Mucosa of descending colon (tissue), 3 donors: ENCODE measurements around the gene SATB1. TPM values are rescaled to one million over a fixed set of nuclear protein-coding genes. Genes with fewer than 3 reads are reported as not detected.
"Not testable (repeated sequence)": the region's sequence is repeated elsewhere in the genome, so short reads cannot be mapped to it uniquely, and the experiment has no call there.

Experiments used
- ATAC-seq: fragments of 200-7000 bp; cut with Tn5 transposase; one replicate; pipeline ENCODE4 v1.9.1; 2020; ENCODE audit warnings: mild to moderate bottlenecking, moderate library complexity
- DNase-seq, 3 donors: peaks; one replicate each; pipeline ENCODE4 v3.0.0-alpha.2; 2020
- H3K36me3 ChIP-seq: fragments of 200-600 bp; one replicate; pipeline ENCODE4 v1.8.0; 2021; ENCODE audit warnings: low read depth, mild to moderate bottlenecking
- H3K4me1 ChIP-seq: fragments of 200-600 bp; one replicate; pipeline ENCODE4 v1.8.0; 2021; ENCODE audit warnings: low read depth, mild to moderate bottlenecking
- H3K4me3 ChIP-seq: fragments of 200-600 bp; one replicate; pipeline ENCODE4 v1.8.0; 2021; ENCODE audit warnings: mild to moderate bottlenecking
- H3K9me3 ChIP-seq: fragments of 200-600 bp; one replicate; pipeline ENCODE4 v1.8.0; 2021; ENCODE audit warnings: mild to moderate bottlenecking
- intact Hi-C, 2 donors: fragments of 100-400 bp; cut with DNase I in 1 of 2; cut with micrococcal nuclease in 1 of 2; formaldehyde crosslinking; loops; one replicate each; pipeline versions ENCODE4 v1.11.0 to v1.11.1; 2022; cut with DNase I, micrococcal nuclease
- long read RNA-seq, 2 donors: library from polyadenylated mRNA; unstranded; transcript quantifications; one replicate each; pipeline ENCODE4 v2.0.0, GENCODE V29; 2019 to 2021
- total RNA-seq, 3 donors: library from RNA; stranded (reverse); fragmentation: NEBNext Ultra II Directional in 2 of 3; extraction: Animal tissue kit (Norgen Biotek cat#: 25700) in 2 of 3; gene quantifications; one replicate each; pipeline versions ENCODE4 v1.2.1 to v1.2.4, GENCODE V29; 2021 to 2023
- TF ChIP-seq, protein P1 (sequence below): fragments of 200-600 bp; IDR thresholded peaks from one replicate; pipeline ENCODE4 v1.8.0; 2022; ENCODE audit warnings: antibody characterized with exemption, mild to moderate bottlenecking
- donor health status: DM: no; HTN: no; CAD: no; lungs with moderate emphysema.
- donor health status: DM: no; HTN: no; CAD: no.
- donor health status: DM: no; HTN: yes; CAD: no.

Gene SATB1
- total RNA-seq = 10 to 100 TPM; 31.2 to 87.9 (median 49.7) TPM
- long read RNA-seq, donor 1, full-length matches to known transcripts = 31 of 69 reads
- long read RNA-seq, donor 1, partial matches to known transcripts = 14 of 69 reads
- long read RNA-seq, donor 1, other reads (novel, unspliced or antisense) = 24 of 69 reads
- long read RNA-seq, donor 2, partial matches to known transcripts = 1 of 2 reads
- long read RNA-seq, donor 2, other reads (novel, unspliced or antisense) = 1 of 2 reads

GRCh38 chr3:18424729-18425640 lies at the start of gene SATB1:
Gene SATB1, minus strand, starts transcription at chr3:18425339. Its CDS starts 4,372 bp downstream, at chr3:18420967.
- TF ChIP-seq, protein P1, sequence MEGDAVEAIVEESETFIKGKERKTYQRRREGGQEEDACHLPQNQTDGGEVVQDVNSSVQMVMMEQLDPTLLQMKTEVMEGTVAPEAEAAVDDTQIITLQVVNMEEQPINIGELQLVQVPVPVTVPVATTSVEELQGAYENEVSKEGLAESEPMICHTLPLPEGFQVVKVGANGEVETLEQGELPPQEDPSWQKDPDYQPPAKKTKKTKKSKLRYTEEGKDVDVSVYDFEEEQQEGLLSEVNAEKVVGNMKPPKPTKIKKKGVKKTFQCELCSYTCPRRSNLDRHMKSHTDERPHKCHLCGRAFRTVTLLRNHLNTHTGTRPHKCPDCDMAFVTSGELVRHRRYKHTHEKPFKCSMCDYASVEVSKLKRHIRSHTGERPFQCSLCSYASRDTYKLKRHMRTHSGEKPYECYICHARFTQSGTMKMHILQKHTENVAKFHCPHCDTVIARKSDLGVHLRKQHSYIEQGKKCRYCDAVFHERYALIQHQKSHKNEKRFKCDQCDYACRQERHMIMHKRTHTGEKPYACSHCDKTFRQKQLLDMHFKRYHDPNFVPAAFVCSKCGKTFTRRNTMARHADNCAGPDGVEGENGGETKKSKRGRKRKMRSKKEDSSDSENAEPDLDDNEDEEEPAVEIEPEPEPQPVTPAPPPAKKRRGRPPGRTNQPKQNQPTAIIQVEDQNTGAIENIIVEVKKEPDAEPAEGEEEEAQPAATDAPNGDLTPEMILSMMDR = no peak
- DNase-seq = peak; percentile 86 to 91 (median 88)

DNA sequence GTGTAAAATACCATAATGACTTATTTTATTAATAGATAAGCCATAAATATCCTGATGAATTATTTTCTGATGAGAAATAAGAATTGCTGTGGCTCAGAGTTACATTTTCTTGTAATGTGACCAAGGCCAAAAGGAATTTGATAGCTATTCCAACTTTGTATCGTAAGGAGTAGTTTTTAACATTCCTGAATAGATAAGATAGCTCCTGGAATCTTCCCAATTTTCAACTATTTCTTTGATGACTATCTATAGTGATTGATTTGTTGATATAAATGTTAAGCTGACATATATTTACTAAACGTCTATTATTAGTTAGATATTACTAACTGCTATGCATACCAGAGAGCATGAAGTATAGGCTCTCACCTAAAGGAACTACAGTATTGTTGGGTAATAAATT lies 49.1 kb upstream of the SATB1 start:
- no peak for ATAC-seq
- intact Hi-C loops = no loop called here

More at GRCh38 chr3:18424729-18425640, at the start of gene SATB1:
- peak within 1 kb of the TSS; percentile 73 for H3K4me3 ChIP-seq
- H3K36me3 ChIP-seq = no peaks in the 10 kb centered on the region
- intact Hi-C loops = no loop called here
- peaks cover 10% of the 10 kb centered on the region for H3K4me1 ChIP-seq
- no peaks in the 10 kb centered on the region for H3K9me3 ChIP-seq
- ATAC-seq = peak; percentile 83

DNA sequence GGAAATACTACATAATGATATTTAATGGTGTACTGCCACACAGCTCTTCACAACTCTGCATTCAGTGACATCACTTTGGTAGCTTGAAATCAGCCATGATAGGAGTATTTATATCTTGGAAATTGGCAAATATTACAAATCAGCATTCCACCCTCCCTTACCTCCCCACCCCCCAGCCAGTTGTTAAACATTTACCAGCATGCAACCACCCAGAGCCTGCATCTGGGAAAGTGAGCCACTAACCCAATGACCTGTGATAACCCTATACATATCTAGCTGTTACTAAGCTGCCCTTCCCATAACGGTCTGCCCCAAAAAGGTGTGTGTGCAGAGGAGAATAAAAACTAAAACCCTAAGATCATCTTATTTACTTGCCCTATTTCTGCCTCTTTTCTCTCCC lies 44.6 kb upstream of the SATB1 start:
- DNase-seq = peak in 1 of 3 donors; percentile 27
- intact Hi-C loops = no loop called here
- Histone ChIP-seq H3K9me3 (no peaks in the 10 kb centered on the region), H3K36me3 (no peaks in the 10 kb centered on the region), H3K4me3 (no peak overlapping the region), H3K4me1 (peaks cover 3% of the 10 kb centered on the region)
- ATAC-seq = peak; percentile 71
- TF ChIP-seq, protein P1 = no peak

More for the DNA sequence above, 49.1 kb upstream of the SATB1 start:
- Histone ChIP-seq H3K4me1 (peaks cover 3% of the 10 kb centered on the region), H3K9me3 (no peaks in the 10 kb centered on the region), H3K36me3 (no peaks in the 10 kb centered on the region), H3K4me3 (no peak overlapping the region)
- TF ChIP-seq, protein P1 = no peak
- no peak for DNase-seq

DNA sequence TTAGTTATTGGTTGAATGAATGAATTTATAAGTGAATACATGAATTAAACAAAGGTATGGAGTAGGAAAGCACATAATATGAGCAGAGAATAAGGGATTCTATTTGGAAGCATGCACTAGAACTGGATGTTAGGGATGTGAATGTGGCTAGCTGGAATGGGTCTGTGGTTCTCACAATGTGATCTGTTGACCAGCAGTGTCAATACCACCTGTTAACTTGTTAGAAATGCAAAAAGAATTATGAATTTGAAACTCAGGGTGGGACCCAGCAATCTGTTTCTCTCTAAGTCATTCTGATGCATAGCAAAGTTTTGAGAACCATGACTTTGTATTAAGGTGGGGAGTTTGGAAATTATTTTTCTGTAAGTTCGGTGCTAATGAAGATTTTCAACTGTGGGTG lies 41.0 kb upstream of the SATB1 start:
- Histone ChIP-seq H3K4me1 (peaks cover 3% of the 10 kb centered on the region), H3K36me3 (no peaks in the 10 kb centered on the region), H3K9me3 (no peaks in the 10 kb centered on the region), H3K4me3 (no peak overlapping the region)
- DNase-seq = no peak
- TF ChIP-seq, protein P1 = no peak
- ATAC-seq = no peak
- intact Hi-C loops = no loop called here

GRCh38 chr3:18454766-18455165 lies 29.6 kb upstream of the SATB1 start:
- Histone ChIP-seq H3K4me1 (no peaks in the 10 kb centered on the region), H3K36me3 (no peaks in the 10 kb centered on the region), H3K4me3 (no peak overlapping the region), H3K9me3 (peaks cover 4% of the 10 kb centered on the region)
- ATAC-seq (no peak), DNase-seq (no peak)
- intact Hi-C loops = no loop called here
- TF ChIP-seq, protein P1 = no peak

DNA sequence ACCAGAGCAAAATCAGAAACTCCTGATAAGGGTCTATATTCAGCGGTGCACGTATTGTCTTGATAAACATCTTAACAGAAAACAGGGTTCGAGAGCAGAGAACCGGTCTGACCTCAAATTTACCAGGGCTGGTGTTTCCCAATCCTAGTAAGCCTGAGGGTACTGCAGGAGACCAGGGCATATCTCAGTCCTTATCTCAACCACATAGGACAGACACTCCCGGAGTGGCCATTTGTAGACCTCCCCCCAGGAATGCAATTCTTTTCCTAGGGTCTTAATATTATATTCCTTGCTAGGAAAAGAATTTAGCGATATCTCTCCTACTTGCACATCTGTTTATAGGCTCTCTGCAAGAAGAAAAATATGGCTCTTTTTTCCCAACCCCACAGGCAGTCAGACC lies 24.5 kb upstream of the SATB1 start:
- peaks cover 15% of the 10 kb centered on the region for H3K9me3 ChIP-seq
- intact Hi-C loops, H3K36me3 ChIP-seq, H3K4me3 ChIP-seq, ATAC-seq, H3K4me1 ChIP-seq, DNase-seq: not testable (repeated sequence)
